K562 (cell line): Measurements from ENCODE around the gene SDK1.

Experiments
- KLF1 ChIP-seq: fragments of 450-650 bp; IDR thresholded peaks from 2 replicates; pipeline ENCODE4 v1.6.1; 2016; ENCODE audit warnings: missing genetic modification characterization, missing compliant biosample characterization
- POLR2A ChIP-seq: fragments of 450-650 bp; conservative IDR thresholded peaks from 2 replicates; pipeline ENCODE4 v1.6.1; 2016
- POLR2AphosphoS5 ChIP-seq: IDR thresholded peaks from 2 replicates; pipeline ENCODE4 v1.6.1; 2011; ENCODE audit warnings: mild to moderate bottlenecking, low read depth, low read length, moderate library complexity; ENCODE audit not compliant: control insufficient read depth, insufficient read depth
- RAD21 ChIP-seq, 2 experiments: fragments of 250-450 bp in 1 of 2; fragments of 450-650 bp in 1 of 2; sonication (Bioruptor Pico) in 1 of 2; formaldehyde crosslinking in 1 of 2; IDR thresholded peaks in 1 of 2; conservative IDR thresholded peaks in 1 of 2; 2 replicates each; pipeline versions ENCODE4 v1.4.0 to v1.8.0; 2020 to 2022; ENCODE audit warnings: mild to moderate bottlenecking in 2 of 2, moderate library complexity in 1 of 2
- RBFOX2 ChIP-seq: fragments of 200-400 bp; formaldehyde crosslinking; IDR thresholded peaks from 2 replicates; pipeline ENCODE4 v1.6.1; 2017; ENCODE audit warnings: low read depth, mild to moderate bottlenecking, low read length, moderate library complexity
- USF2 ChIP-seq: sonication (generic); formaldehyde crosslinking; IDR thresholded peaks from 2 replicates; pipeline ENCODE4 v1.5.0; 2020; ENCODE audit warnings: missing genetic modification reagents
- ZNF224 ChIP-seq: sonication (generic); formaldehyde crosslinking; IDR thresholded peaks from 2 replicates; pipeline ENCODE4 v1.8.0; 2022; ENCODE audit warnings: mild to moderate bottlenecking, missing genetic modification reagents

- TF ChIP-seq KLF1 (tag) (no peak), USF2 (no peak), POLR2A (no peak), POLR2AphosphoS5 (no peak), RBFOX2 (no peak), RAD21 (CRISPR knock-in tag; conservative IDR thresholded peaks at IDR 0.05 in 1 of 2, IDR thresholded peaks at IDR 0.05 in 1 of 2) (no peak), ZNF224 (no peak)
These were observed 274.9 kb downstream of the SDK1 start for GRCh38 chr7:3575753-3576531.
